Nephron progenitor cell (in vitro differentiated cells): ENCODE measurements around the gene SEH1L.

Experiments
- DNase-seq: peaks from one replicate; pipeline ENCODE4 v3.0.0; 2021
- H3K27ac Mint-ChIP-seq: 2 replicates; pipeline ENCODE4 v1.8.0; 2021; ENCODE audit warnings: mild to moderate bottlenecking, moderate library complexity, mixed read lengths
- H3K27me3 Mint-ChIP-seq: 2 replicates; pipeline ENCODE4 v1.8.0; 2021; ENCODE audit warnings: mild to moderate bottlenecking, low read depth, mixed read lengths; ENCODE audit not compliant: poor library complexity
- H3K36me3 Mint-ChIP-seq: 2 replicates; pipeline ENCODE4 v1.8.0; 2021; ENCODE audit warnings: low read depth, mixed read lengths
- H3K4me1 Mint-ChIP-seq: 2 replicates; pipeline ENCODE4 v1.8.0; 2021; ENCODE audit warnings: mixed read lengths
- H3K4me3 Mint-ChIP-seq: 2 replicates; pipeline ENCODE4 v1.8.0; 2021; ENCODE audit warnings: mild to moderate bottlenecking, moderate library complexity, mixed read lengths
- H3K9me3 Mint-ChIP-seq: 2 replicates; pipeline ENCODE4 v1.8.0; 2021; ENCODE audit warnings: mild to moderate bottlenecking, moderate library complexity, mixed read lengths
- CTCF ChIP-seq: fragments of 200-600 bp; sonication (generic); IDR thresholded peaks from 2 replicates; pipeline ENCODE4 v1.5.0; 2021; ENCODE audit warnings: antibody characterized with exemption

The SEH1L gene

GRCh38 chr18:12946549-12947284, 1.1 kb upstream of the SEH1L start:
- Mint-ChIP-seq H3K27me3 (no peaks in the 10 kb centered on the region), H3K4me3 (peak overlapping the region; percentile 94), H3K27ac (peak overlapping the region; percentile 99), H3K36me3 (peaks cover 32% of the 10 kb centered on the region), H3K9me3 (peaks cover 28% of the 10 kb centered on the region), H3K4me1 (peaks cover 28% of the 10 kb centered on the region)
- TF ChIP-seq CTCF, result no peak
- DNase-seq, result peak; percentile 52

GRCh38 chr18:12948050-12948804, 416 bp downstream of the SEH1L start:
- H3K9me3 Mint-ChIP-seq, result peaks cover 28% of the 10 kb centered on the region
- H3K27me3 Mint-ChIP-seq, result no peaks in the 10 kb centered on the region
- H3K4me3 Mint-ChIP-seq, result peak overlapping the region; percentile 94
- DNase-seq, result peak; percentile 84
- peaks cover 28% of the 10 kb centered on the region for H3K4me1 Mint-ChIP-seq
- peaks cover 46% of the 10 kb centered on the region for H3K36me3 Mint-ChIP-seq
- TF ChIP-seq CTCF, result no peak
- peak overlapping the region; percentile 98 for H3K27ac Mint-ChIP-seq

GRCh38 chr18:12958478-12958877, 10.7 kb downstream of the SEH1L start:
- peaks cover 3% of the 10 kb centered on the region for H3K27me3 Mint-ChIP-seq
- H3K9me3 Mint-ChIP-seq, result peaks cover 15% of the 10 kb centered on the region
- H3K36me3 Mint-ChIP-seq, result peaks cover 74% of the 10 kb centered on the region
- TF ChIP-seq CTCF, result no peak
- H3K4me3 Mint-ChIP-seq, result no peak overlapping the region
- DNase-seq, result no peak
- peaks cover 6% of the 10 kb centered on the region for H3K4me1 Mint-ChIP-seq
- no peak overlapping the region for H3K27ac Mint-ChIP-seq

- Mint-ChIP-seq H3K36me3 (peaks cover 78% of the 10 kb centered on the region), H3K4me3 (no peak overlapping the region), H3K9me3 (peaks cover 15% of the 10 kb centered on the region), H3K27ac (peak overlapping the region; percentile 38), H3K27me3 (peaks cover 3% of the 10 kb centered on the region), H3K4me1 (peaks cover 6% of the 10 kb centered on the region)
- no peak for TF ChIP-seq CTCF
- DNase-seq, result no peak
Observed at GRCh38 chr18:12960395-12960794, 12.6 kb downstream of the SEH1L start.

GRCh38 chr18:12960853-12961397, 13.1 kb downstream of the SEH1L start:
- Mint-ChIP-seq H3K27me3 (peaks cover 3% of the 10 kb centered on the region), H3K36me3 (peaks cover 81% of the 10 kb centered on the region), H3K27ac (peak overlapping the region; percentile 52), H3K4me3 (no peak overlapping the region), H3K4me1 (peaks cover 6% of the 10 kb centered on the region), H3K9me3 (peaks cover 15% of the 10 kb centered on the region)
- DNase-seq, result no peak
- TF ChIP-seq CTCF, result no peak
